HG02763 (cell line): ENCODE data around the gene C3orf85.
"Not testable (repeated sequence)": the region's sequence is repeated elsewhere in the genome, so short reads cannot be mapped to it uniquely, and the experiment has no call there.

Experiments used
- ATAC-seq: cut with Tn5 transposase; IDR thresholded peaks from one replicate; pipeline ENCODE4 v1.9.1; 2021; ENCODE audit warnings: mild to moderate bottlenecking, moderate library complexity; ENCODE audit not compliant: unreplicated experiment

Gene C3orf85

GRCh38 chr3:109136523-109136922 lies at the start of gene C3orf85:
C3orf85 (plus strand) TSS chr3:109136719; CDS start chr3:109136848, 129 bp downstream.
- ATAC-seq = no peak

- no peak for ATAC-seq
These were observed 47.3 kb upstream of the C3orf85 start for GRCh38 chr3:109089265-109089664.

GRCh38 chr3:109091846-109092245 lies 44.7 kb upstream of the C3orf85 start:
- no peak for ATAC-seq

GRCh38 chr3:109093561-109093960 lies 43.0 kb upstream of the C3orf85 start:
- ATAC-seq = no peak

- ATAC-seq = no peak
These were observed 41.4 kb upstream of the C3orf85 start for GRCh38 chr3:109095166-109095565.

GRCh38 chr3:109098079-109098644 lies 38.4 kb upstream of the C3orf85 start:
- ATAC-seq = peak; percentile 50

GRCh38 chr3:109109574-109109973 lies 26.9 kb upstream of the C3orf85 start:
- ATAC-seq = no peak

- no peak for ATAC-seq
These were observed 23.4 kb upstream of the C3orf85 start for GRCh38 chr3:109112946-109113760.

- no peak for ATAC-seq
These were observed 21.8 kb upstream of the C3orf85 start for GRCh38 chr3:109114746-109115145.

GRCh38 chr3:109115451-109115850 lies 21.1 kb upstream of the C3orf85 start:
- no peak for ATAC-seq

GRCh38 chr3:109116031-109116430 lies 20.5 kb upstream of the C3orf85 start:
- ATAC-seq = no peak

- no peak for ATAC-seq
These were observed 18.6 kb upstream of the C3orf85 start, which contains the start of gene MORC1 for GRCh38 chr3:109117939-109118338. MORC1 (minus strand) TSS chr3:109118134; CDS start chr3:109118059, 75 bp downstream.

GRCh38 chr3:109118584-109118983 lies 17.9 kb upstream of the C3orf85 start:
- no peak for ATAC-seq

GRCh38 chr3:109122690-109123089 lies 13.8 kb upstream of the C3orf85 start:
- no peak for ATAC-seq

- no peak for ATAC-seq
These were observed 10.6 kb upstream of the C3orf85 start for GRCh38 chr3:109125902-109126301.

- ATAC-seq = no peak
These were observed 9.0 kb upstream of the C3orf85 start for GRCh38 chr3:109127553-109127952.

- ATAC-seq = no peak
These were observed 5.2 kb upstream of the C3orf85 start for GRCh38 chr3:109131276-109131675.

GRCh38 chr3:109132801-109133473 lies 3.6 kb upstream of the C3orf85 start:
- no peak for ATAC-seq

- ATAC-seq = not testable (repeated sequence)
These were observed 3.1 kb upstream of the C3orf85 start for GRCh38 chr3:109133474-109133816.

GRCh38 chr3:109137761-109138160 lies 1.2 kb downstream of the C3orf85 start:
- no peak for ATAC-seq

GRCh38 chr3:109140318-109140717 lies 3.8 kb downstream of the C3orf85 start:
- no peak for ATAC-seq

- no peak for ATAC-seq
These were observed 7.1 kb downstream of the C3orf85 start for GRCh38 chr3:109143646-109144045.
